Glomerular visceral epithelial cell (primary cell): Measurements from ENCODE around the gene ACY1.
"Not testable (repeated sequence)": the region's sequence is repeated elsewhere in the genome, so short reads cannot be mapped to it uniquely, and the experiment has no call there.

Experiments used
- DNase-seq: peaks from one replicate; pipeline ENCODE4 v3.0.0-alpha.2; 2016; ENCODE audit errors: extremely low spot score

The ACY1 gene

DNA sequence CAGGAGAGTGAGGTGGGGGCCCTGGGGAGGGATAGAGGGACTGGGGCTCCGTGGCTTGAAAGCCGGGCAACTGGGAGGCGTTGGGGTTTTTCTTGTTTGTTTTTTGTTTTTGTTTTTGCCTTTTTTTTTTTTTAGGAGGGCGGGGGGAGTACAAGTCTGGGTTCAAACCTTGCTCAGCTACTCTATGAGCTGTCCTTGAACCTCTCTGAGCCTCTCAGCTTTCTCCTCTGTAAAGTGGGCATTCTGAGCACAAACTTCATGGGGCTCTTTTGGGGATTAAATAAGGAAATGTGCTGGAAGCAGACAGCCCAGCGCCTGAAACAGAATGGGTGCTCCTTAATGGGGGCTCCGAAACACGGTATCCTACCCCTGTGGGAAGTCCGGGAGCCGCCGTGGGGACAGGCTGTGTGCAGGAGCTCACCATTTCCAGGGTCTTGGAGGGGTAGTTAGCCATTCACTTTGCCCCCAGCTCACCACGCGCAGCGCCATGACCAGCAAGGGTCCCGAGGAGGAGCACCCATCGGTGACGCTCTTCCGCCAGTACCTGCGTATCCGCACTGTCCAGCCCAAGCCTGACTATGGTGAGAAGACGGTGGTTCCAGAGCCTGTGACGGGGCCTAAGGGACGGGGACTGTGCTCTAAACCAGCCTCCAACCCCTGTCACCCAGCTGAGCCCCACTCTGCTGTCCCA, 388 bp downstream of the ACY1 start:
- no peak for DNase-seq

DNA sequence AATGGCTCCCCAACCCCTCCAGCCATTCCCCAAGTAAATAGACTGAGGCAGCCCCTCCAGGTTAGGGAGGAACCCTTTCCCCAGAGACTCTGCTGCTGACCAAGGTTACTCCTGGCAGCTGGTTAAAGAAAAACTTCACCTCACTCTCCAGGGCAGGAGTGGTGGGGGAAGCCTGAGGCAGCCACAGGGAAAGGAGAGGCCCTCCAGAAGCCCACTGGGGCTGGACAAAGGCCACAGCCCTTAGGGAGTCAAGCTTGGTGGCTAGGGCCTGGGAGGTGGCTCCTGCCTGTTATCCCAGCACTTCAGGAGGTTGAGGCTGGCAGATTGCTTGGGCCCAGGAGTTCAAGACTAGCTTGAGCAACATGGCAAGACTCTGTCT, 923 bp downstream of the ACY1 start:
- no peak for DNase-seq

DNA sequence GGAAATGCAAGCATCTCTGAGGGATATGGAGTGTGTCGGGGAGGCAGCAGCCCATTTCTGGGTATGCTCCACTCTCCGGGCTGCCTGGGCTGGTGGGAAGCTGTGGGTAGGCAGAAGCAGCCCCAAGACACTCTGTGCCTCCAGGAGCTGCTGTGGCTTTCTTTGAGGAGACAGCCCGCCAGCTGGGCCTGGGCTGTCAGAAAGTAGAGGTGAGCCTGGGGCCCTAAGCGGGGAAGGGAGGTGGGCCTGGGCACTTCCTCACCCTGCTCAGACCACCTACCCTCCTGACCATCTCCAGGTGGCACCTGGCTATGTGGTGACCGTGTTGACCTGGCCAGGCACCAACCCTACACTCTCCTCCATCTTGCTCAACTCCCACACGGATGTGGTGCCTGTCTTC, 1.7 kb downstream of the ACY1 start:
- DNase-seq = no peak

DNA sequence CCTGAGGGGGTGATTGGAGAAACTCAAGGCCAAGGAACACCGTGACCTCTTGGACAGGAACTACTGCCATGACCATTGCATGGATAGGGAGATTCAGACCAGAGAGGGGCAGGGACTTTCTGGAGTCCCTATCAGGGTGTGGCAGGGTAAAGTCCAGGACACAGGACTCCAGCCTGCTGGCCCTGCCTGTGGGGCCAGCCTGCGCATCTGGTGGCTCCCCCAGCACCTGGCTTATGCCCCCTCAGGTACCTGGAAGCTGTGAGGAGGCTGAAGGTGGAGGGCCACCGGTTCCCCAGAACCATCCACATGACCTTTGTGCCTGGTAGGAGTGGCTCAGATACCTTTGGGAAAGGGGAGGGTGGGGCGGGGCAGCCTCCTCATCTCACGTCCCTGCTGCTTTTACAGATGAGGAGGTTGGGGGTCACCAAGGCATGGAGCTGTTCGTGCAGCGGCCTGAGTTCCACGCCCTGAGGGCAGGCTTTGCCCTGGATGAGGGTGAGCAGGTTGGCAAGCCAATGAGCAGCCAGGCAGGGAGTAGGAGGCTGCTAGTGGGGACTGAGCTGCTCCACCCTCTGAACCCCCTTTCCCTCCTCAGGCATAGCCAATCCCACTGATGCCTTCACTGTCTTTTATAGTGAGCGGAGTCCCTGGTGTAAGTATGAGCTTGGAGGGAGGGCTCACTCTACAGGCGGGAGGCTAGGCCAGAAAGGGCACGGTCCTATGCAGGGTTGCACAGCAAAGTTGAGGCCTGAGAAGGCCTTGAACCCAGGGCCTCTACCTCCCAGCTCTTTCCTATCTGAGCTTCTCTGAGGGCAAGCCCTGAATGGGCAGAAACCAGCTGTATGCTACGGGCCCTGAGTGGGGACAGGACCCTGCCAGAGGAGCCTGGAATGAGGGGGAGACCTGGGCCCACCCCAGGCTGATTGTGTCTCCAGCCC, 2.9 kb downstream of the ACY1 start:
- DNase-seq = no peak

DNA sequence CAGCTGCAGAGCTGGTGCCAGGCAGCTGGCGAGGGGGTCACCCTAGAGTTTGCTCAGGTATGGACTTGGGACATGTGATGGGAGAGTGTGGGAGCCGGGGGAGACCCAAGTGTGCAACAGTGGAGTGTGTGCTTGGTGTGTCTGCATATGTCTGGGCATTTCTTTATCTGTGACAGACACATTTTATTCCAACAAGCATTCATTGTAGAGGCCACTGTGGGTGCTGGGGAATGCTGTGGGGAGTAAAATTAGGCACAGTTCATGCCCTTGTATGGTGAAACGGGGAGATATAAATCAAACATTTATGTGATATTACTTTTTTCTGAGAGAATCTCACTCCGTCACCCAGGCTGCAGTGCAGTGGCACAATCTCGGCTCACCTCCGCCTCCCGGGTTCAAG, 4.2 kb downstream of the ACY1 start:
- no peak for DNase-seq

DNA sequence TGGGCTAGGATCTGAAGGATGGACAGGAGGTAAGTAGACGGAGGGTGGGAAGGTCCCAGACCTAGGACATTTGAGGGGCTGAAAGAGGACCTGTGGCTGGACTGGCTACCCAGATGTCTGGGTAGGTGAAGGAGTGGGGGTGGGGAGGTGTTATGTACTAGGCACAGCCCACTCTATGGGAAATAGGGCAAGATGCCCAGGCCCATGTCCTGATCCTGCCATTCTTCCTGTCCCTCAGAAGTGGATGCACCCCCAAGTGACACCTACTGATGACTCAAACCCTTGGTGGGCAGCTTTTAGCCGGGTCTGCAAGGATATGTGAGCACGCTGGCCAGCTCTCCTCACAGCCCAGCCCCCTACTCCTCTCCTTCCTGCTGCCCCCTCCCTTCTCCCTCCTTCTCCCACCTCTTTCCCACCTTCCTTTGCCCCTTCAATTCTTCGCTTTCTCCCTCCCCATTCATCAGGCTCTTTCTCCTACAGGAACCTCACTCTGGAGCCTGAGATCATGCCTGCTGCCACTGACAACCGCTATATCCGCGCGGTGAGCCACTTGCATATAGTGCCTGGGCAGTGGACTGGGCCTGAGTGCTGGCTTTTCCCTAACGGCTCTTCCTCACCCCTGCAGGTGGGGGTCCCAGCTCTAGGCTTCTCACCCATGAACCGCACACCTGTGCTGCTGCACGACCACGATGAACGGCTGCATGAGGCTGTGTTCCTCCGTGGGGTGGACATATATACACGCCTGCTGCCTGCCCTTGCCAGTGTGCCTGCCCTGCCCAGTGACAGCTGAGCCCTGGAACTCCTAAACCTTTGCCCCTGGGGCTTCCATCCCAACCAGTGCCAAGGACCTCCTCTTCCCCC, 5.2 kb downstream of the ACY1 start:
- no peak for DNase-seq

DNA sequence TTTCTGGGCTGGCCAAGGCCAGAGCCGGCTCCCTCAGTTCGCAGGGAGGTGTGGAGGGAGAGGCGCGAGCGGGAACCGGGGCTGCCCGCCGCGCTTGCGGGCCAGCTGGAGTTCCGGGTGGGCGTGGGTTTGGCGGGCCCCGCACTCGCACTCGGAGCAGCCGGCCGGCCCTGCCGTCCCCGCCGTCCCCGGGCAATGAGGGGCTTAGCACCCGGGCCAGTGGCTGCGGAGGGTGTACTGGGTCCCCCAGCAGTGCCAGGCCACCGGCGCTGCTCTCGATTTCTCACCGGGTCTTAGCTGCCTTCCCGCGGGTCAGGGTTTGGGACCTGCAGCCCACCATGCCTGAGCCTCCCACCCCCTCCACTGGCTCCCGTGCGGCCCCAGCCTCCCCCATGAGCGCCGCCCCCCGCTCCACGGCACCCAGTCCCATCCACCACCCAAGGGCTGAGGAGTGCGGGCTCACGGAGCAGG, 7.2 kb downstream of the ACY1 start:
- DNase-seq = not testable (repeated sequence)

DNA sequence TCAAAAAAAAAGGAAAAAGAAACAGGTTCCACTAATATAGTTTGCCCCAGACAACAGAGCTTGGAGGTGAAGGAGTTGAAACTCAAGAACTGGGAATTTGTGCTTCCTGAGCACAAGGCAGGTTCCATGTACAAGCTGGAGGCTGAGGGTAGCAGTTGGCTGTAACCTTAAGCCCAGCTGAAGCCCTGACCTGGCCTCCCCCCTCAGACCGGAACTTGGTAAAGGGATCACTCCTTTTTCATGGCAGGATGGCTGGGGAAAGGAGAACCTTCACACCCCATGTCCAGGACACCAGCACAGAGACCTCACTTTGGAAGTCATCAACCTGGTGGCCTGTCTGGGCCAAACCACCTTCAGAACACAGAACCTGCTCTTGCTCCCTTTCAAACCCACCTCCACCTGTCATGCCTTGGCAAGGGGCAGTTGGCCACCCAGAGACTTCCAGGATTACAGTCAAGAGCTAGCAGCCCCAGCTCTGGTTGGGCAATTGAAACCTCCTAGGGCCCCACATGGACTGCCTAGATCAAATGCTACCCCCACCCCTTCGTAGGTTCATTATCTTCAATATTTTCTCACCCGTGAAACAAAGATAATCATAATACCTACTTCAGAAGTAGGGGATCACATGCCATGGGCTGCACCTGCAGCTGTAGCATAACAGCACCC, 8.8 kb downstream of the ACY1 start:
- DNase-seq = no peak

DNA sequence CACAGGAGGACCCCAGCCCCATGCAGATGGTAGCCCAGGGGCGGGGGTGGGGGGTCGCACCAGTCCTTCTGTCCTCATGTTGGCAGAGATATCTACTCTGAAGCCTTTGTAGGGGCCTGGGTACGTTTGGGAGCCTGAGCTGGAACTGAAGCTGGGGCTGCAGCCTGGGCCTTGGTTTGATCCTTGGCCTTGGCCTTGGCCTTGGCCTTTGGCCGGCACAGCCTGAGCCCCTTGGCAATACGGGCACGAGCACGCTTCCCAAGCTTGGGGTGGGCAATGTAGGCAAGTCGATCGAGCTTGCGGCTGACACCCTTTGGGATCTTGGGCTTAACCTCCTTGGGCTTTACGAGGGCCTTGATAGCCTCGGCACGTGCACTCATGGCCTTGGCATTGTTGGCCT, 10.3 kb downstream of the ACY1 start:
- DNase-seq = not testable (repeated sequence)

DNA sequence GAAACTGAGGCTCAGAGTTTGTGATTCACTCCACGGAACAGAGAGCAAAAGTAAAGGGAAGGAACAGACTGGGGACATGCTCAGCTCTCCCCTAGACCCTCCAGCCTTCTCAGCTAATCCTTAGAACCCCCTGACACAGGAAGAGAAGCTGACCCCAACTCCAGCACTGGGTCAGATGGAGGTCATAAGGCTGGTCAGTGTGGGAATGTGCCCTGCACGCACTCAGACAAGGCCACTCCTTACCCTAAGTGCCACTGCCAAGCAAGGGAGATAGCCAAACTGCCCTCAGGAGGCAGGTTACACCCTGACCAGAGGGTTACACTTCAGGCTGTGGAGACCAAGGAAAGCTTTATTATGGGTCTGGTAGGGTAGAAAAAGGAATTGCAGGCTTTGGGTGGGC, 11.2 kb downstream of the ACY1 start:
- no peak for DNase-seq

DNA sequence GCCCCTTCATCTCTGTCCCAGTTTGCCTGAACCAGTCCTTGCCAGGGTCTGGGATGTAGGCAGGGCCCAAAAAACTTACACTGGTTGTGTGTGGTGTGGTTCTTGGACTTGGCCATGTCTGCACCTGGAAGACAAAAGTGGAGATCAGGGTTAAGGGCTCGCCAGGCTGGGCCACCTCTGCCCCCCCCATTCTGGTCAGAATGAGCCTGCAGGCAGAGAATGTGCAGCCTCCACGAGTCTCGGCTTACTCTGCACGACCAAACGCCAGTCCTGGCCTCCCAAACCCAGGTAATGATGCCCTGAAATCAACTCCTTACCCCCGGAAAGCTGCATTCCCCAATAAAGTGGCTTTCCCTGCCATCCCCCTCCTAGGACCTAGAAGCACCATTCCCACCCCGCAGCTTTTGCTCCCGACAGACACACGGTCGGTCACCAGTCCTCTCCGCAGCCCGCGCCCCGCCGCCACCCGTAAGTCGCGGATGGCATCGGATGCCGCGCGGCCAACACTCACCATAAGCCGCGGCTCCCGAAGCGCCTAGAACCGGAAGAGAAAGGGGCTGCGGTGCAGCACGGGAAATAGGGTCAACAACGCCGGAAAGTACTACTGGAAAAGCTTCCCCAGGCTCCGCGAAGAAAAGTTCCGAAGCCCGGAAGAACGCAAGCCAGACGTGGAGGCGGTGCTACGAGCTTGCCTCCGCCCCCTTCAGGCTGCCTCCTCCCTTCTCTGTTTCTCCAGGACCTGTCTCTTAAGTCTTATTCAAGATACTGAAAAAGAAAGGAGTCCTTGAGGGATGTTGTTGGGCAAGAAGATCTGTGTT, 12.2 kb downstream of the ACY1 start, which contains the start of gene RPL29:
TSS of gene RPL29 (minus strand) at position 550 of the 818 bp plus-strand sequence. CDS start at position 116, 434 bp downstream.
- peak; percentile 93 for DNase-seq

DNA sequence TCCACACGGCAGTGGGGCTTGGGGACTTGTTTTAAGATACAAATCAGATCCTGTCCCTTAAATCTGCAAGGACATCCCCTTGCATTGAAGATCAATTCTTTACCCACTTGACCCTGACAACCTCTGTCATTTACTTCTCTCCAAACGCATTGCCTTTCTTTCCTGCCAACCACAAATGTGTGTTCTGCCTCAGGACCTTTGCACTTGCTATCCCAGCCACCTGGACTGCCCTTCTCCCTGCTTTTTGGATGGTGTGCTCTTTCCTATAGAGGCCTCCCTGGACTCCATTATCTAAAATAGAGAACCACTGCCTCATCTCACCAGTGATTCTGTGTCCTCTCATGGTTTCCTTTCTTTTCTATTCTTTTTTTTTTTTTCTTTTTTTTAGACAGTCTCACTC, 13.8 kb downstream of the ACY1 start:
- DNase-seq = no peak

DNA sequence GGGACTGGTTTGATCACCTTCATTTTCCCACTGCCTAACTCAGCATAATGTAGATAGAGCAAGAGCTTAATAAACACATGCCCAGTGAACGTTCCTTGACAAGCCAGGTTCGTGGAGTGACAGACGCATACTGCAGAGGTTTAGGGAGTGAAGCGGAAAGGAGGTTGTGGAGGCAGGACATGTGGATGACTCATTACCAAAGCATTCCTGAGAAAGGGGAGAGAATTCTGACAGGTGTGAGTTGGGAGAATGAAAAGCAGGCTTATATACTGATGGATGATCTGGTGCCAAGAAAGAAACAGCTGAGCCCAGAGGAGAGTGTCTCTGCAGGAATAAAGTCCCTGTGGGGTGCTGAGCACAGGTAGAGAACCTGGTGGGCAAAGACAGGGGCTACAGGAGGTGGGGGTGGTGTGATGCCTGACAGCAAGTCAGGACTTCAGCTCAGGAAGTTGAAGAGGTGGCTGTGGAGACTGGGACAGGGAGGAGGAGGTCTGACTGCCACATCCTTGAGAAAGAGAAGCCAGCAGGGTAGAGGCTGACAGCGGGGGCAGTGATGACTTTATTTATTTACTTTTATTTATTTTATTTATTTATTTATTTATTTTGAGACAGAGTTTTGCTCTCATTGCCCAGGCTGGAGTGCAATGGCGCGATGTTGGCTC, 14.7 kb downstream of the ACY1 start:
- DNase-seq = peak; percentile 67

DNA sequence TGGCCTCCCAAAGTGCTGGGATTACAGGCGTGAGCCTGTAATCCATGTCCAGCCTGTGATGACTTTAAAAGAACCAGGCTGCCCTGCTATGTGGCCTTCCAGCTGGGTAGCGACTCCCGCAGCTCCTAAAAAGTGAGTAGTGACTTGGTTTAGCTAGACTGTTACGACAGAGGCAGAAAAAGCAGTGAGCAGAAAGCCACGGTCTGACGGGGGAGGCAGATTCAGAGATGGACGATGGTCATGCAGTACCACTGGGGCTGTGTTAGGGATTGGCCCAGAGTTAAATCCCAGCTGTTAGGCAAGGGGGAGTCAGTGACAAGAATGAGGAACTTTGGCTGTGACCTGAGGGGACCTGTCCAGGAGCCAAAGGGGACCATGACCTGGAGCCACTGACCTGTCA, 15.4 kb downstream of the ACY1 start:
- no peak for DNase-seq

DNA sequence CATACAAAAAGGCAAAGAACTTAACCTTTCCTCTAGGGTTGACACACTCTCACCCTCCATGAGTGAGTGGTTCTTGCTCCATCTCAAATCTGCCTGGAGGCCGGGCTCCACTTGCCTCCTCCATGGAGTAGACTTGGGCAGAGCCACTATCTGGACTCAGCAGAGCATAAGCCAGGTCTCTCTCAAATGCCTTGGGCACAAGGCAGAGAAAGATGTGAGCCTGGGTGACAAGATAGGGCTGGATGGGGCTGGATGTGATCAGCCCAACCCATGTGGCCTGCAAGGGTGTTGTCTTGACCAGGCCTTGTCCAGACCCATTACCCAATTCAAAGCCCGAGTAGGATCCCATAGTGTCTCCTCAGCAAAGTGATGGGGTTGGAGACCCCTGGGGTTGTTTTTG, 16.5 kb downstream of the ACY1 start:
- no peak for DNase-seq

DNA sequence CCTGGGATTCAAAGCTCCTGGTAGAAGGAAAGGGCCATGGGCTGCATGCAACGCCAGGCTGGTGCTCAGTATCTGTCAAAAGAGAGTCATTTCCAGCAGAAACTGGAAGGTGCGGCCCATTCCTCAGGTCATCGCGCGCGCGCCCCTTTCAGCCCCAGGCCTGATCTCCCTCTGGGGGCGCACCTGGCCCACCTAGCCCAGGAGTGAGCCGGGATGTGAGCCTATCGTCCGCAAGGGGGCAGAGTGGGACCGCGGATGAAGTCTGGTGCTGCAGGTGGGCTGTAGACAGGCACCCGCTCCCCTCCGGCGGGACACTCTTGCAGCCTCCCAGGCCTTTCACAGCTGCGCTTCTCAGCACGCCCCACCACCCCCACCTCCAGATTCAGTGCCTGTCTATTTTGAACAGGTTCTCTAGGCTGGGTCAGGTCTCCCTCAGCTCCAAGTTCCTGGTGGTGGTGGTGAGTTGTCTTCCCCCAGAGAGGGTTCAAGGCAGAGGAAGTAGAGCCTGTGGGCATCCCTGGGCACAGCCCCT, 18.2 kb downstream of the ACY1 start:
- peak; percentile 75 for DNase-seq

DNA sequence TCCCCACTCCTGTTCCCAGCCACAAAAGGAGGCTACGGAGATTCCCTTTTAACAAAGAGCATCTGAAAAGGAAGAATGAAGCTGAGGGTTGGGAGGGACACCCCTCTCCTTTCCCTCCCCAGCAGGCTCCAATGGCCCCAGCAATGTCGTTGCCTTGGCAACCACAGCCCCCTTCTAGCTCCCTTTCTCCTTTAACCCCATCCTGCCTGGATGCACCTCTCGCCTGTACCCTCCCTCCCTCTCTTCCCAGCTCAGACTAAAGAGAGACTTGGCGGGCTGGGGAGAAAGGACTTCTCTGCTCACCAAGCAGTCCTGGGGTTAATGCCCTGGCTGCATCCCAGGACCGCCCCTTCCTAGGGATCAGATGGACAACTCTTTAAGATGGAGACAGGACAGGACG, 19.4 kb downstream of the ACY1 start:
- no peak for DNase-seq

DNA sequence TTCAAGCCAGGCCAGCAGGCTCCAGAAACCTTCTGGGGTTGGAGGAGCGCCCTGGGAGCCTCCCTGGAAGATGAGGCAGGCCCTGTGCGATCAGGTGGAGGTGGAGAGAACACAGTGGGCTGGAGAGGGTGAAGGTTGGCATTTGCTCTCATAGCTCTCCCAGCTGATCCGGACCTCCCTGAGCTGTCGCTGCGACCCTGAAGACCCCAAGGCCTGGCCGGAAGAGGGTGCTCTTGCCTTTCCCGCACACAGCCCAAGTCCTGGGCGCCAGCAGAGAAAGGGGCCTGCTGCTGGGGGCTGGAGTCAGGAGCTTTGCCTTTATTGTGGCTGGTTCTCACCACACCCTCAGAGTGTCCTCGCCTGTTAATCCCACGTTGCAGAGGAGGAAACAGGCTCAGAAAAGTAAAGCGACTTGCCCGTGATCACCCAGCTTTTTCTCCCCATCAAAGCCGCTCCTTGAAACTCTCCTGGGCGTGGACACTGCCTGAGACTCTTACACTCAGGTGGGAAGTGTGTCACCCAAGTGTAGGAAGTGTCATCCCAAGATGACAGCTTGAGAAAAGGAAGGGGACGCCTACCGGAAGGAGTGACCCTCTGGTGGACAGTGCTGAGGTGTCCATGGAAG, 20.9 kb downstream of the ACY1 start:
- no peak for DNase-seq

DNA sequence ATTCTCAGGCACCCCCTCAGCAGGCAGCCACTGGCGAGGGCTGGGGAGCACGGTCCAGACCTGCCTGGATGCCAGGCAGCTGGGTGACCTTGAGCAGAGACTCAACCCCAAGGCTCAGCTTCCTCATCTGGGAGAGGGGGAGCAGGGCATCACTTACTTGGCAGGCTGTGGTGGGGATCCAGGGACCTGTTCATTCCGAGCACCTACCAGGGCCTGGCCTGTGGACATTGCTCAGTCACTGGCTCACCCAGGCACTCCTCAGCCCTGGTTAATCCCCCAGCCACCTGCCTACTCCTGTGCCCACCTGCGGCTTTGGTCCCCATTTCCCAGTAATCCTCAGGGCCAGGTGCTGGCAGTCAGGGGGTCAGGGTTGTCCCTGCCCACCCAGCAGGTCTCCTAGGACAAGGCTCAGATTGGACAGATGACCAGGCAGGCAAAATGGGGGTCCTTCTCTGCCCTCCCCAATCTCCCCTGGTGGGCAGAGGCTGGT, 21.6 kb downstream of the ACY1 start:
- no peak for DNase-seq
